GM19455 (cell line): ENCODE results near the gene PCSK1N.
A peak's percentile ranks its signal among the peaks of the same experiment; 100 is the strongest.
"Not testable (repeated sequence)": the region's sequence is repeated elsewhere in the genome, so short reads cannot be mapped to it uniquely, and the experiment has no call there.

ENCODE experiments used
- ATAC-seq: cut with Tn5 transposase; IDR thresholded peaks from one replicate; pipeline ENCODE4 v1.9.1; 2021; ENCODE audit not compliant: unreplicated experiment

Gene PCSK1N

GRCh38 chrX:48824066-48824465 is 11.3 kb downstream of the PCSK1N start:
- no peak for ATAC-seq

GRCh38 chrX:48823053-48823452 is 12.4 kb downstream of the PCSK1N start:
- ATAC-seq = no peak

- not testable (repeated sequence) for ATAC-seq
Observed at GRCh38 chrX:48819394-48819793, 16.0 kb downstream of the PCSK1N start.

- no peak for ATAC-seq
Observed at GRCh38 chrX:48818866-48819265, 16.5 kb downstream of the PCSK1N start.

- no peak for ATAC-seq
Observed at GRCh38 chrX:48818098-48818497, 17.3 kb downstream of the PCSK1N start.

- ATAC-seq = no peak
Observed at GRCh38 chrX:48816014-48816810, 19.2 kb downstream of the PCSK1N start.

- ATAC-seq = no peak
Observed at GRCh38 chrX:48815266-48815665, 20.1 kb downstream of the PCSK1N start.

GRCh38 chrX:48814722-48815121 is 20.7 kb downstream of the PCSK1N start:
- ATAC-seq = no peak

- no peak for ATAC-seq
Observed at GRCh38 chrX:48813644-48814043, 21.8 kb downstream of the PCSK1N start.

GRCh38 chrX:48806081-48806480 is 29.3 kb downstream of the PCSK1N start:
- no peak for ATAC-seq

- ATAC-seq = no peak
Observed at GRCh38 chrX:48802905-48803200, 32.6 kb downstream of the PCSK1N start.

- peak; percentile 54 for ATAC-seq
Observed at GRCh38 chrX:48802089-48802904, 33.1 kb downstream of the PCSK1N start.

GRCh38 chrX:48801280-48802088 is 33.9 kb downstream of the PCSK1N start, which contains the start of gene HDAC6:
Gene HDAC6 (plus strand): TSS chrX:48802067. CDS start chrX:48802693, 626 bp downstream.
- ATAC-seq = peak; percentile 88

GRCh38 chrX:48800574-48801279 is 34.7 kb downstream of the PCSK1N start:
- no peak for ATAC-seq

GRCh38 chrX:48798318-48798717 is 37.1 kb downstream of the PCSK1N start:
- ATAC-seq = no peak

- no peak for ATAC-seq
Observed at GRCh38 chrX:48794911-48795515, 40.4 kb downstream of the PCSK1N start.

- no peak for ATAC-seq
Observed at GRCh38 chrX:48794340-48794910, 41.0 kb downstream of the PCSK1N start.

- no peak for ATAC-seq
Observed at GRCh38 chrX:48793935-48794334, 41.5 kb downstream of the PCSK1N start.

GRCh38 chrX:48792219-48792618 is 43.2 kb downstream of the PCSK1N start:
- ATAC-seq = no peak
